Occipital lobe (tissue), 2 donors: ENCODE data around the gene TMEM131. TPM values are rescaled to one million over a fixed set of nuclear protein-coding genes. Genes with fewer than 3 reads are reported as not detected.
A peak's percentile ranks its signal among the peaks of the same experiment; 100 is the strongest.
"Not testable (repeated sequence)": the region's sequence is repeated elsewhere in the genome, so short reads cannot be mapped to it uniquely, and the experiment has no call there.

Experiments used
- DNase-seq: peaks from one replicate; lab custom pipeline; 2025; lab: John Stamatoyannopoulos, UW
- total RNA-seq: library from RNA; depleted of rRNA; stranded (reverse); fragments of >200 nt; gene quantifications from one replicate; pipeline ENCODE4 v1.2.3, GENCODE V29; 2014

TMEM131 gene
- total RNA-seq, result 42.9 TPM

- DNase-seq, result peak; percentile 95
Measured at GRCh38 chr2:97995734-97996624, at the start of gene TMEM131. TMEM131 (minus strand) TSS chr2:97995948; CDS start chr2:97995662, 286 bp downstream.

- DNase-seq, result not testable (repeated sequence)
Measured at GRCh38 chr2:98044730-98045129, 49.0 kb upstream of the TMEM131 start.

- no peak for DNase-seq
Measured at GRCh38 chr2:98043101-98043500, 47.4 kb upstream of the TMEM131 start.

DNA sequence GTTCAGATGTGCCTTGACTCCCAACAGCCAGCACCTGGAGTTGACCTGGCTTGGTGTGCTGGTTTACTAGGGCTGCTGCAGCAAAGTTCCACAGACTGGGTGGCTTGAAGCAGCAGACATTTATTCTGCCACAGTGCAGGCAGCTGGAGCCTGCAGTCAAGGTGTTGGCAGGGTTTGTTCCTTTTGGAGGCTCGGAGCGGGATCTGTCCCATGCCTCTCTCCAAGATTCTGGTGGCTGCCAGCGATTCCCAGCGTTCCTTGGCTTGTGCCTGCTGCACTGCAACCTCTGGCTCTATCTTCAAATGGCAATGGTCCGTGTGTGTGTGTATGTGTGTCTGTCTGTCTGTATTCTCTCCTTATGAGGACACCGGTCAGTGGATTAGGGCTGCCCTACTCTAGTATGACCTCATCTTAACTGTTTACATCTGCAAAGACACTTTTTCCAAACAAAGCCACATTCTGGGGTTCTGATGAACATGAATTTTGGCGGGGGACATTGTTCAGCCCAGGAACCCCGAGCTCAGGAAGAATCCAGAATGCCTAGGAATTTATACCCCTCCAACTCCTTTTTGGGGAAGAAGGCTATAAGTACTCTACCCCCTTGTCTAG is 44.7 kb upstream of the TMEM131 start:
- no peak for DNase-seq

- no peak for DNase-seq
Measured at GRCh38 chr2:98039085-98039756, 43.5 kb upstream of the TMEM131 start.

GRCh38 chr2:98037666-98038336 is 42.1 kb upstream of the TMEM131 start:
- no peak for DNase-seq

GRCh38 chr2:98037206-98037605 is 41.5 kb upstream of the TMEM131 start:
- no peak for DNase-seq

DNA sequence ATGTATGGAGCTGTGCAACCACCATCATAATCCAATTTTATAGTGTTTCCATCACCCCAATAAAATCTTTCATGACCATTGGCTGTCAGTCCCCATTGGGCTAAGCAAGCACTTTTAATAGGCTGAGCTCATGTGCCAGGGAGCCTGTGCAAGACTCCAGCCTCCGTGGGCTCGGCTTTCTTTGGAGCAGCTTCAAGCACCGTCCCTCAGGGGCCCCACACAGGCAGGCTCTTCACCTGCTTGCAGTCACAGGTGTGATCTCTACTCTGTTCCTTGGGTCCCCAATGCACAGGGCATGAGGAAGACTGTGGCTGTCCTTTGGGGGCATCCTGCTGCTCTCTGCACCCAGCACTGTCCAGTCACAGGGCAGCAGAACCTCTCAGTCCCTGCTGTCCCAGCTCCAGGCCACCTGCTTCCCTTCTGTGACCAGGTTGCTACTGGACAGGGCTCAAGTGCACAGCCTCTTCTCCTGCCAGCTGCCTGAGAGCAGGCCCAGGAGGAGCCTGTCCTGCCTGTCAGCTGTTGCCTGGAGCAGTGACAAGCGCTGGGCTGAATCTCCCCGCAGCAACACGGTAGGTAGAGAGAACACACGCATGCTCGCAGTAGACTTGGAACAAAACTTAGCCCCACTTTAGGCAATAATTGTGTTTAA is 40.7 kb upstream of the TMEM131 start:
- no peak for DNase-seq

DNA sequence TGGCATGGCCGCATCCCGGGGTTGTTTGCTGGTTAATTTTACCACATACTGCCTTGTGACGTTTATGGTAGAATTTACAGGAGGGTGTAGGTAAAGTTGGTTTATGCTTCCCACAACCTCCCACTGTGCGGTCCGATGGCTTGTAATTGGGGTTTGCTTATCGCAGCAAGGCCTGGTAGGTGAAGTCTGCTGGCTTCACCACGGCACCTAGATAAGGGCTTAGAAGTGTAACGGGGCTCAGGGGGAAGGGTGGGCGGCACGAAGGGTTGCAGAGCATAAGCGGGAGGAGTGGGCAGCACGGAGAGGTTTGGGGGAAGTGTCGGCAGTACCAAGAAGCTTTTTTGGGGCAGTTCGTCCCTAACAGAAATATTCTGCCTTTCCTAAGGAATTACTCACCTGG is 39.0 kb upstream of the TMEM131 start:
- DNase-seq, result no peak

GRCh38 chr2:98032086-98032485 is 36.3 kb upstream of the TMEM131 start:
- no peak for DNase-seq

- DNase-seq, result no peak
Measured at GRCh38 chr2:98029718-98030222, 34.0 kb upstream of the TMEM131 start.

DNA sequence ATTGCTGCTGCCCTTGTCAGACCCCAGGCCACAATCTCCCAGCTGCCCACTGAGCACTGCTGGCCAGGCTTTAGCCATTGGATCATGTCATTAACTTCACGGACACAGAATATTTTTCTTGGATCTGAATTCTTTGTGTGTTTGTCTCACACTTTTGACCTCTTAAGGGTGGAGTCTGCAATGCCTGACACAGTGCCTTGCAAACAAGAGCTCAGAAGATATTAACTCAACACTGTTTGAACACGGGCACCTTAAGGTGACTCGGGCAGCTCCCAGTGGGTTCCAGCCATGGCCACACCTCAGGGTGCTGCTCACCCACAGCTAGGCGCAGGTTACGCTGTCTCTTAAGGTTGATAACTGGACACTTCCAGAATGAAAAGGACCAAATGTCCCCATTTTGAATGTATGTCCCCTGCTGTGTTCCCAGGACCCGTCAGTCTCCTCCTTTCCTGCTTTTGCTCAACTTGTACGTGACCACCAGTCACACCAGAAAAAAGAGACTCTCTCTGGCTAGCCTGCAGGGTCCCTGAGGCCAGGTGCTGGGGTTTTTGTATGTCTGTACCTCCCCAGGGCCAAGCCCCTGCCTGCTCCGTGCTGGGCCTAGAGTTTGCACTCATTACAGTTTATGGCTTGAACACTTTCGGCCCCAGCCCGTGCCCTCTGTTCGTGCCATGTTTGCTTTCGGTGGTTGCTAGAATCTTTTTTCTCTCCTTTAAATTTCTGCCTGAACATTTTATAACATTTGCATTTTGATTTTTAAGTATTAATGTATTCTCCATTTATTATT is 33.4 kb upstream of the TMEM131 start:
- no peak for DNase-seq

DNA sequence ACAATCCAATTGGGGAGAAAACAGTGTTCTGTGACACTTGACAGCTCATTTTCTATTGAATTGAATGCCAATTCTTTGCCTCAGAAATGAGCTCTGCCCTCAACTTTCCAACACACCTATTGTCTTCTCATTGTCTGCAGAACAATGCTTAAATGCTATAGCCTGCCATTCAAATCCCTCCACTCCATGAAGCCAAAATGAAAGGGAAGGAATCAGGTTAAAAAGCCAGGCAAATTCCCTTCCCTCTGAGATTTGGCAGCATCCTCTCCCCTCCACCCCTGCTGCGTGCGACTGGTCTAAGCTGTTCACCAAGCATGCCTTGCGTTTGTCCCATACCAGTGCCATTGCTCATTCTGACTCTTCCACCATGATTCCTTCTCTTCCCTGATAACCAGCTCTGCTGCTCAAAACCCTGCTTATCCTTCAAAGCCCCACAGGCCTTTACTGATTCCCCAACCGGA is 32.4 kb upstream of the TMEM131 start:
- DNase-seq, result no peak

- no peak for DNase-seq
Measured at GRCh38 chr2:98027538-98027937, 31.8 kb upstream of the TMEM131 start.

- DNase-seq, result no peak
Measured at GRCh38 chr2:98026927-98027522, 31.3 kb upstream of the TMEM131 start.

DNA sequence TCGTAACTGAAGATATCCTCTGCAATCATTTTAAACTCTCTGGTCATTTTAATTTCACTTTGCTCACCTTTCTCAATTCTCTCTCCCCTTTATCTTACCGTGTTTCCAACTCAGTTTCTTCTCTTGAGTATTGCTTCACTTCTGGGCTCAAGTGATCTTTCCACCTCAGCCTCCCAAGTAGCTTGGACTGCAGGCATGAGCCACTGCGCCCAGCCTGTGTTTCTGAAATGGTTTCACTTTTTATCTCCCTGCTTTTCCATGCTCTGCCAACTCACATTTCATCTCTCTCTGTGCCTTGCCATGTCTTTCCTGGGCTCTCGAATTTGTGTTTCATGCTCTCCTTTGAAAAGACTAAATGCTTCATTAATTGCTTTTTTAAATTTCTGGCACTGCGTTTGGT is 30.5 kb upstream of the TMEM131 start:
- DNase-seq, result no peak

- no peak for DNase-seq
Measured at GRCh38 chr2:98025481-98026037, 29.8 kb upstream of the TMEM131 start.

DNA sequence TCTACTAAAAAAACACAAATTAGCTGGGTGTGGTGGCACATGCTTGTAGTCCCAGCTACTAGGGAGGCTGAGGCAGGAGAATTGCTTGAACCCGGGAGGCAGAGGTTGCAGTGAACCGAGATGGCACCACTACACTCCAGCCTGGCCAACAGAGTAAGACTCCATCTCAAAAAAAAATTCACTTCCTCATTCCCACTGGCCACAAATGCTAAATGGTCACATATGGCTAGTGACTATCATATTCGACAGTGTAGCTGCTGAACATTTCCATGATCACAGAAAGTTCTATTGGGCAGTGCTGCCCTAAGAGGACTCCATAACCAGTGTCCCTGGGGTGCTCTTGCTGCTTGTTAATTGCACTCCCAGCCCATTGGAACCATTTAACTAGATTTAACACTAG is 26.3 kb upstream of the TMEM131 start:
- DNase-seq, result not testable (repeated sequence)

DNA sequence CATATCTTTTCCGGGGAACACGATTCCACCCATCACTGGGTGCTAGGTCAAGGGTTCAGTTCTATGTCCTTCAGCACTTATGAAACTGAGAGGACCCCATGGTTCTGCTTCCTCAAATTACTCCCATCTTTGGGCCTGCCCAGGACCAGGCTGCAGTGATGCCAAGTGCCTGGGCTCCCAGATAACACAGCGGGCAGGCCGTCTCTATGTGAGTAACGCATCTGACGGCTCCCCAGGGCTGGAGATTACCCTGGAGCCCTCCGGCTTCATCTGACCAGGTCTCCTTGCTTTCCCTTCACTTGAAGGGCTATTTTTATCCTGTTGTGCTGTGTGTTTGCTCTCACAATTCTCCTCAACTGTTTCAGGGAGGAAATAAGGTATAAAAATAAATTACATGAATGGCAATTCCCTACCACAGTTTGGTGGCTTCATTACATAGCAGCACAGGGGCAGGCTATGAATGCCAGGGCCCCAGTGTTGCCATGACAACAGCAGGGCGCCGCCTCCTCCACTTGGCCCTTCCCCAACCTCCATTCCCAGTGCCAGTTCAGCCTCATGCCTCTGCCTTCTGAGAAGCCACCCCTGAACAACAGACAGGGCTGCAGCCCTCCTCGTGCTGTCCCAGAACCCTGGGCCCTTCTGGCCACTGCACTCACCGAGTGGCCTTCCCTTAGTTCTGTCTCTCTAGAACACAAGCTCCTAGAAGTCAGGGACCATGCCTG is 25.4 kb upstream of the TMEM131 start:
- peak; percentile 18 for DNase-seq
